Fibroblast of mammary gland (primary cell): ENCODE data around the gene CHST11.

ENCODE experiments used
- DNase-seq: peaks from one replicate; pipeline ENCODE4 v3.0.0-alpha.2; 2010; ENCODE audit warnings: low read depth
- H3K4me3 ChIP-seq: 2 replicates; pipeline ENCODE4 v1.5.1; 2011; ENCODE audit warnings: low read depth, mild to moderate bottlenecking, low read length, moderate library complexity; ENCODE audit not compliant: control insufficient read depth
- TF ChIP-seq, protein P1 (sequence below): conservative IDR thresholded peaks from 2 replicates; pipeline ENCODE4 v1.5.1; 2011; ENCODE audit warnings: low read depth, low read length, inconsistent platforms; ENCODE audit not compliant: control insufficient read depth, insufficient read depth

CHST11 gene

DNA sequence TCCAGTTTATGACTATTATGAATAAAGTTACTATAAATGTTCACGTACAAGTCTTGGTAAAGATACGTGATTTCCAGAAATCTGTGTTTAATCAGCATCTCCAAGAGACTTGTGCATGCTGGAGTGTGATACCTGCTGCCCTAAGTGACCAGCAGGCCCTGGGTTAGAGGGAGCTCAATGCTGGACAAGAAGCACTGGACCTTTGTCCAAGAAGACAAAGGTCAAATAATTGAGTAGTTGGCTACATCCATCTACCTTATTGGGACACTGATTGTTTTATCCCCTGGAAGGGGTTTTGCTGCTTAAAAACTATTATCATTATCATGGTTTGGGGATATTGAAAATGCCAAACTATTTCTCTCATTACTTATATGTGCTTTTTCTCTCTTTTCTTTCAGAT lies 37.0 kb upstream of the CHST11 start:
- no peak overlapping the region for H3K4me3 ChIP-seq
- TF ChIP-seq, protein P1, sequence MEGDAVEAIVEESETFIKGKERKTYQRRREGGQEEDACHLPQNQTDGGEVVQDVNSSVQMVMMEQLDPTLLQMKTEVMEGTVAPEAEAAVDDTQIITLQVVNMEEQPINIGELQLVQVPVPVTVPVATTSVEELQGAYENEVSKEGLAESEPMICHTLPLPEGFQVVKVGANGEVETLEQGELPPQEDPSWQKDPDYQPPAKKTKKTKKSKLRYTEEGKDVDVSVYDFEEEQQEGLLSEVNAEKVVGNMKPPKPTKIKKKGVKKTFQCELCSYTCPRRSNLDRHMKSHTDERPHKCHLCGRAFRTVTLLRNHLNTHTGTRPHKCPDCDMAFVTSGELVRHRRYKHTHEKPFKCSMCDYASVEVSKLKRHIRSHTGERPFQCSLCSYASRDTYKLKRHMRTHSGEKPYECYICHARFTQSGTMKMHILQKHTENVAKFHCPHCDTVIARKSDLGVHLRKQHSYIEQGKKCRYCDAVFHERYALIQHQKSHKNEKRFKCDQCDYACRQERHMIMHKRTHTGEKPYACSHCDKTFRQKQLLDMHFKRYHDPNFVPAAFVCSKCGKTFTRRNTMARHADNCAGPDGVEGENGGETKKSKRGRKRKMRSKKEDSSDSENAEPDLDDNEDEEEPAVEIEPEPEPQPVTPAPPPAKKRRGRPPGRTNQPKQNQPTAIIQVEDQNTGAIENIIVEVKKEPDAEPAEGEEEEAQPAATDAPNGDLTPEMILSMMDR: no peak
- no peak for DNase-seq

DNA sequence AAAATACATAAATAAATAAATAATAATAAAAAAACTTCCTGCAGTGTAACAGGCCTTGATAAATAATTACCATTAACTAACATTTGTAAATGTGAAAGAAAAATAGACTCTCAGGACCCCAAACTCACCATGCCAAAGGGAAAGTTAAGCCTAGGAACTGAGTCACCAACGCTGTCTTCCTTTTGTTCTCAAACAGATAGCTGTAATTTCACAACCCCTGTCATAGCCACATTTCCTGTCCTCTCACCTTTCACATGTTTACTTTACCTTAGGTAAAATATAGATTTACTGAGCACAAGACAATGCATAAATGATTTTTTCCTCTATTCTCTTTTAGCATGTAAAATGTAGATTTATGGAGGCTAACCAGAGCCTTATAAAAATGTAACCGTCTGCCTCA lies 35.9 kb upstream of the CHST11 start:
- no peak overlapping the region for H3K4me3 ChIP-seq
- DNase-seq: no peak
- TF ChIP-seq, protein P1: no peak

DNA sequence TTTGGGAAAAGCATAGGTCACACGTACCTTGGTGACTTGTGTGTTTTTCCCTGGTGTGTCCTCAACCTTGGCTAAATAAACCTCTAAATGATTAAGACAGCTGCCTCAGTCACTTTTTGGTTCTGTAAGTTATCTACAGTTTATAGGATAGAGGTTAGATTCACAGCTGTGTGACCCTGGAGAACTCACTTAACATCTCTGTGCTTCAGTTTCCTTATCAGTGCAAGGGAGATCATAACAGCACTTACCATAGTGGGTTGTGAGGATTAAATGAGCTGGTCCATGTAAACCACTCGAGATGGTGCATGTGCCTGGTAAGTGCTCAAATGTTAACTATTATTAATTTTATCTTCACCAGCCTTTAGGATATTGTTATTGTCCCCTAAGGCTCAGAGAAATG lies 35.4 kb upstream of the CHST11 start:
- TF ChIP-seq, protein P1: no peak
- H3K4me3 ChIP-seq: no peak overlapping the region
- no peak for DNase-seq

DNA sequence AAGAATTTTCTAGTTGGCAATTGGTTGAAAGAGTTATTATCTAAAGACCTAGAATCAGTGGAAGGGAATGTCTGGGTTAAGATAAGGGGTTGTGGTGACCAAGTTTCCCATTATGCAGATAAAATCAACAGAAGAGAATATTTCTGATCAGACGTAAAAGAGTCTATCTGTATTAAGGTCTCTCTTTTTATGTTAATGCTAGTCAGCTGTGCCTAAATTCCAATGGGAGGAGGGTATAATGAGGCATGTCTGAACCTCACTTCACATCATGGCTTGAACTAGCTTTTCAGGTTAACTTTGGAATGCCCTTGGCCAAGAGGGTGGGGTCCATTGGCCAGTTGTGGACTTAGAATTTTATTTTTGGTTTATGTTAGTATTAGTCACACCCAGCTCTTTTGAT lies 34.3 kb upstream of the CHST11 start:
- TF ChIP-seq, protein P1: no peak
- no peak for DNase-seq
- H3K4me3 ChIP-seq: no peak overlapping the region

DNA sequence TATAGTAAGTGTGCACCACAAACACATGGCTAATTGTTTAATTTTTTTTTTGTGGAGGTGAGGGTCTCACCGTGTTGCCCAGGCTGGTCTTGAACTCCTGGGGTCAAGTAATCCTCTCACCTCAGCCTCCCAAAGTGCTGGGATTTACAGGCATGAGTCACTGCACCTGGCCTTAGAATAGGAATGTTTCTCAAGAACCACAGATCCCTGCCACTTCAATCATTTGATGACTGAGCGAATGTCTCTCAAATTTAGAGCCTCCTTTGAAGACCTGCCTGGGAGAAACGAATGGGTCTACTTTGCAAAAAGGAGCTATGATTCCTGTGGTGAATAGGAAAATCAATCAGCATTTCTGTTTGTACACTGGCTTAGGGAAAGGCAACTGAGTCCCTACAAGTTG lies 33.5 kb upstream of the CHST11 start:
- no peak for DNase-seq
- TF ChIP-seq, protein P1: no peak
- H3K4me3 ChIP-seq: no peak overlapping the region

DNA sequence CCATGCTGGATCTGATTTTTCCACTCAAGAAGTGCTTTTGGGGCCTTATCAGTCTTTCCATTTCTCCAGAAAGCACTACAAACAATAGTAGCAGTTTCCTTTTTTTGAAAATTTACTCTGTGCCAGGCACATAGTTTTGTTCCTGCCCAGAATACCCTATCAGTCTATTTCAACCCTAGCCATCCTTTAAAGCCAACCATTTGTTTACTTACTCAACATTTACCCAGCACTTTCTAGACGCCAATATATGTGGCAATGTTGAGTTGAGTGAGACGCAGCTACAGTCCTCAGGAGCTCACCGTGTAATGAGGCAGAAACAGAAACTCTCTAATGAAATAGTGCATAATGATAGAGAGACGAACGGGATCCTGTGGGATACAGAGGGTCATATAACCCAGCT lies 32.9 kb upstream of the CHST11 start:
- no peak overlapping the region for H3K4me3 ChIP-seq
- TF ChIP-seq, protein P1: no peak
- DNase-seq: no peak

DNA sequence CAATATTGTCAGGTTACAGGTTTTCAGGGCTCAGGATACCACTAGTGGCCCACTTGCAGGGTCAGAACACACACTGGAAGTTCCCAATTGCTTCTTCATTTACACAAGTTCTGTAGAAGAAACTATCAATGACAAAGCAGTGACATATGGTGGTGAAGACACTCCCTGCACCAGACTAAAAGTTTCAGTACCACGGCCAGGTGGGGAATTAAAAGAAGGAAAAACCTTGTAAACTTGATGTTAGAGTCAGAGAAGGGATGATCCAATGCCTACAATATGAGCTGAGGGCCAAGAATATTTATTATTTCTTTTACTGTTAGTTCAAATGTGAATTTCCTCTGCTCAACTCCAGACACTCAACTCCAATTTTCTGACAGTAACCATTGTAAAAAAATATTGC lies 31.8 kb upstream of the CHST11 start:
- H3K4me3 ChIP-seq: no peak overlapping the region
- TF ChIP-seq, protein P1: no peak
- DNase-seq: no peak
